ENCODE data around the gene EEPD1. TPM values are rescaled to one million over a fixed set of nuclear protein-coding genes. Genes with fewer than 3 reads are reported as not detected.

EEPD1 gene
- total and polyA plus RNA-seq, 10 donors = 7.7 to 23.4 (median 14.6) TPM

DNA sequence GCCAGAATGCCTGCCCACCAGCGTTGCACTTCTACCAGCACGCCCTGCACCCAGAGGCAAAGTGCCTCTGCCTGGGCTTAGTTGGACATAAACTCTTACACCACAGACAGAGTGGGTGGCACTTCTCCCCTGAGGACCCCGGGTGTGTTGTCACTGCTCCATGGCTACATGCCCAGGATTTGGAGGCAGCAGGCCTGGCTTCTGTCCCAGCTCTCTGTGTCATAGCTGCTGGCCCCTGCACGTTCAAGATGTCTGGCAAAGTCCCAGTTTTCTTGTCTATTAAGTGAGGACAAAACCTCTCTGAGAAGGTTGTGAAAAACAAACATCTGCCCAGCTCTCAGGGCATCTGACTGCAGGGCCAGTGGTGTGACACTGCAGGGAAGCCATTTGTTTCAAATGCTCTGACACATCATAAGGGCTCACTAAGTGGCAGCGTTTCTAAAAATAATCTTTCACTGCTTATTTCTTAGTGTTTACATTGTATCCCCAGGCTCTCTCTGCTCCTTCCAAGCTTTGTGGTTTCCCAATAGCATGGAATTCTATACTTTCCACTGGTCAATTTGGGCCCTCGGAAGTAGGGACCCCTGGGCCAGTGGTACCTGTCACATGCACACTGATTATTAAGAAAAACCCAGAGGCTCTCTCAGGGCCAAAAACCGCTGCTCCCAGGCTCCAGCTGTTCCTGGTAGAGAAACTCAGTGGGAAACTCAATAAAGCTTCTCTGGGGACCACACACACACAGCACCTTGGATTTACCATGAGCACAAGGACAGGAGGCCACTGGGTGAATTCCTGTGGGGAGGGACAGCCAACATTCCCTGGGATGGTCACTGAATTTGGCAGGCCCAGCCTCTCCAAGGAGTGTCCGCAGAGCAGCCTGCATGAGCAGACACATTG is 150.4 kb downstream of the EEPD1 start:
- no peak for DNase-seq
- Histone ChIP-seq H3K27me3 (replicated peaks in 1 of 7) (no peaks in the 10 kb centered on the region), H3K9me3 (no peaks in the 10 kb centered on the region), H3K4me1 (peaks cover 4 to 43% (median 21%) of the 10 kb centered on the region in 6 donors), H3K27ac (peak overlapping the region in 2 of 8 donors; percentile 18 to 38), H3K36me3 (peaks cover 0 to 26% (median 4%) of the 10 kb centered on the region in 6 donors), H3K4me3 (no peak overlapping the region)
- intact Hi-C loops (cut with DNase I; ENCODE audit: low total_unique reads) = no loop called here
- WGBS, 5 donors = 36 to 67% (median 55%) methylated on average over 6 to 8 of the region's 8 CpGs
- TF ChIP-seq POLR2AphosphoS5 (IDR thresholded peaks at IDR 0.05) (peak in 2 of 3 donors; percentile 44 to 52), POLR2A (IDR thresholded peaks at IDR 0.05) (no peak)
- TF ChIP-seq, protein P1, sequence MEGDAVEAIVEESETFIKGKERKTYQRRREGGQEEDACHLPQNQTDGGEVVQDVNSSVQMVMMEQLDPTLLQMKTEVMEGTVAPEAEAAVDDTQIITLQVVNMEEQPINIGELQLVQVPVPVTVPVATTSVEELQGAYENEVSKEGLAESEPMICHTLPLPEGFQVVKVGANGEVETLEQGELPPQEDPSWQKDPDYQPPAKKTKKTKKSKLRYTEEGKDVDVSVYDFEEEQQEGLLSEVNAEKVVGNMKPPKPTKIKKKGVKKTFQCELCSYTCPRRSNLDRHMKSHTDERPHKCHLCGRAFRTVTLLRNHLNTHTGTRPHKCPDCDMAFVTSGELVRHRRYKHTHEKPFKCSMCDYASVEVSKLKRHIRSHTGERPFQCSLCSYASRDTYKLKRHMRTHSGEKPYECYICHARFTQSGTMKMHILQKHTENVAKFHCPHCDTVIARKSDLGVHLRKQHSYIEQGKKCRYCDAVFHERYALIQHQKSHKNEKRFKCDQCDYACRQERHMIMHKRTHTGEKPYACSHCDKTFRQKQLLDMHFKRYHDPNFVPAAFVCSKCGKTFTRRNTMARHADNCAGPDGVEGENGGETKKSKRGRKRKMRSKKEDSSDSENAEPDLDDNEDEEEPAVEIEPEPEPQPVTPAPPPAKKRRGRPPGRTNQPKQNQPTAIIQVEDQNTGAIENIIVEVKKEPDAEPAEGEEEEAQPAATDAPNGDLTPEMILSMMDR (IDR thresholded peaks at IDR 0.05 in 8 of 11, conservative IDR thresholded peaks at IDR 0.05 in 3 of 11) = no peak

DNA sequence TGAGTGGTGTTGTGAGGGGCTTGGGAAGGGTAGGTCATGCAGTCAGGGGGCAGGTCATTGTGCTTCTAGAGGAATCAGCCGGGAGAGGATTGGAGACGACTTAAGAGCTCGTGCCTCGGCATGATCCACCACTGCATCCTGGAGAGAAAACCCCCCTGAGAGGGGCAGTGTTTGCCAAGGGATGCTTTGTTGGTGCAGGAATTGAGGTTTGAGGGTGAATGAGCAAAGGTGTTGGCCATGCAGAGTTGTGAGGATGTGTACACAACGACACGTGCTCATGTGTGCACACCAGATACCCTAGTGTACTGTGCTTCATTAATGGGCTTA is 151.0 kb downstream of the EEPD1 start:
- intact Hi-C loops (cut with DNase I; ENCODE audit: low total_unique reads) = no loop called here
- Histone ChIP-seq H3K27ac (peak overlapping the region in 2 of 8 donors; percentile 18 to 38), H3K4me3 (no peak overlapping the region), H3K4me1 (peaks cover 0 to 37% (median 16%) of the 10 kb centered on the region in 6 donors), H3K36me3 (peaks cover 0 to 20% (median 4%) of the 10 kb centered on the region in 6 donors), H3K27me3 (replicated peaks in 1 of 7) (no peaks in the 10 kb centered on the region), H3K9me3 (no peaks in the 10 kb centered on the region)
- no peak for DNase-seq
- TF ChIP-seq, protein P1 (IDR thresholded peaks at IDR 0.05 in 8 of 11, conservative IDR thresholded peaks at IDR 0.05 in 3 of 11) = no peak
- no peak for TF ChIP-seq POLR2AphosphoS5 (IDR thresholded peaks at IDR 0.05)
- TF ChIP-seq POLR2A (IDR thresholded peaks at IDR 0.05) = no peak
- WGBS, 5 donors = 71 to 87% (median 77%) methylated on average over 6 of the region's 6 CpGs

DNA sequence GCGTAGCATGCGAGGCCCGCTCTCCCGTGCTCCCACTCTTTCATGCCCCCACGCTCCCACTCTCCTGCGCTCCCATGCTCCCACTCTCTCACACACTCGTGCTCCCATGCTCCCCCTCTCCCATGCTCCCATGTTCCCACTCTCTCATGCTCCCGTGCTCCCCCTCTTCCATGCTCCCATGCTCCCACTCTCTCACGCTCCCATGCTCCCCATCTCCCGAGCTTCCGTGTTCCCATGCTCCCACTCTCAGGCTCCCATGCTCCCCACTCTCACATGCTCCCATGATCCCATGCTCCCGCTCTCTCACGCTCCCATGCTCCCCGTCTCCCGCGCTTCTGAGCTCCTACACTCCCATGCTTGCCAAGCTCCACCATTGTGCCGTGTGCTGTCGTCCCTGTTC is 152.2 kb downstream of the EEPD1 start:
- TF ChIP-seq, protein P1 (IDR thresholded peaks at IDR 0.05 in 8 of 11, conservative IDR thresholded peaks at IDR 0.05 in 3 of 11) = no peak
- TF ChIP-seq POLR2A (IDR thresholded peaks at IDR 0.05) (no peak), POLR2AphosphoS5 (IDR thresholded peaks at IDR 0.05) (no peak)
- WGBS, 5 donors = 95 to 98% (median 96%) methylated on average over 18 of the region's 18 CpGs
- H3K27ac ChIP-seq = no peak overlapping the region
- intact Hi-C loops (cut with DNase I; ENCODE audit: low total_unique reads) = no loop called here
- H3K9me3 ChIP-seq = no peaks in the 10 kb centered on the region
- no peak overlapping the region for H3K4me3 ChIP-seq
- DNase-seq = no peak
- H3K27me3 ChIP-seq (replicated peaks in 1 of 7) = no peaks in the 10 kb centered on the region
- H3K4me1 ChIP-seq = peaks cover 0 to 32% (median 15%) of the 10 kb centered on the region in 6 donors
- H3K36me3 ChIP-seq = peaks cover 0 to 8% (median 0%) of the 10 kb centered on the region in 6 donors

DNA sequence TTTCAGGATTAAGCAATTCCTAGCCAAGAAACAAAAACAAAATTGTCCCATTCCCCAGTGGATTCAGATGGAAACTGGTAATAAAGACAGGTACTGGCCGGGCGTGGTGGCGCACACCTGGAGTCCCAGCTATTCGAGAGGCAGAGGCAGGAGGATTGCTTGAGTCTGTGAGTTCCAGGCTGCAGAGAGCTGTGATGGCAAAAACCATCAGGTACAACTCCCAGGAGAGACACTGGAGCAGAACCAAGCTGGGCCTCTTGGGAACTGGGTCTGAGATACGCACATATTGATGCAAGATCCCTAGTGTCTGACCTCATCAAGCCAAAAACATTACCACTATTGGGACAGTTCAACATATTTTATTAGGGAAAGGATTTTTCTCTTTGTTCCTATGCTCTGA is 152.6 kb downstream of the EEPD1 start:
- no peak for DNase-seq
- Histone ChIP-seq H3K4me1 (peaks cover 0 to 28% (median 11%) of the 10 kb centered on the region in 6 donors), H3K27ac (no peak overlapping the region), H3K4me3 (no peak overlapping the region), H3K27me3 (replicated peaks in 1 of 7) (no peaks in the 10 kb centered on the region), H3K9me3 (no peaks in the 10 kb centered on the region), H3K36me3 (peaks cover 0 to 4% (median 0%) of the 10 kb centered on the region in 6 donors)
- TF ChIP-seq, protein P1 (IDR thresholded peaks at IDR 0.05 in 8 of 11, conservative IDR thresholded peaks at IDR 0.05 in 3 of 11) = no peak
- TF ChIP-seq POLR2AphosphoS5 (IDR thresholded peaks at IDR 0.05) = no peak
- TF ChIP-seq POLR2A (IDR thresholded peaks at IDR 0.05) = no peak
- WGBS, 5 donors = 92 to 97% (median 93%) methylated on average over 5 of the region's 5 CpGs
- intact Hi-C loops (cut with DNase I; ENCODE audit: low total_unique reads) = no loop called here

Data from spleen (tissue), 11 donors.